DOHH2 (cell line): Measurements from ENCODE around the gene AZIN2.

Experiments
- H3F3A ChIP-seq: fragments of 200-600 bp; sonication (generic), shearing (Covaris generic); 2 replicates; pipeline ENCODE4 v1.6.0; 2016; ENCODE audit warnings: antibody characterized with exemption, mild to moderate bottlenecking; ENCODE audit not compliant: control insufficient read depth, insufficient read depth
- H3K27ac ChIP-seq: fragments of 200-600 bp; sonication (generic); 2 replicates; pipeline ENCODE4 v1.5.1; 2014; ENCODE audit warnings: low read depth, mild to moderate bottlenecking, low read length, moderate library complexity
- H3K27me3 ChIP-seq: fragments of 200-600 bp; sonication (generic); 2 replicates; pipeline ENCODE4 v1.6.1; 2014; ENCODE audit warnings: mild to moderate bottlenecking, low read length, mixed read lengths; ENCODE audit not compliant: control insufficient read depth
- H3K36me3 ChIP-seq: fragments of 200-600 bp; sonication (generic); 2 replicates; pipeline ENCODE4 v1.6.1; 2014; ENCODE audit warnings: mild to moderate bottlenecking, low read length, moderate library complexity, mixed read lengths; ENCODE audit not compliant: control insufficient read depth
- H3K4me1 ChIP-seq: fragments of 200-600 bp; sonication (generic); 2 replicates; pipeline ENCODE4 v1.6.1; 2014; ENCODE audit warnings: mild to moderate bottlenecking, low read length, mixed read lengths; ENCODE audit not compliant: control insufficient read depth
- H3K4me2 ChIP-seq: fragments of 200-600 bp; sonication (generic); 2 replicates; pipeline ENCODE4 v1.6.0; 2014; ENCODE audit warnings: mild to moderate bottlenecking, low read length, moderate library complexity
- H3K4me3 ChIP-seq: fragments of 200-600 bp; sonication (generic); 2 replicates; pipeline ENCODE4 v1.5.1; 2014; ENCODE audit warnings: mild to moderate bottlenecking, low read length, mixed read lengths
- H3K79me2 ChIP-seq: fragments of 200-600 bp; sonication (generic); 2 replicates; pipeline ENCODE4 v1.6.1; 2014; ENCODE audit warnings: mild to moderate bottlenecking, low read length, mixed read lengths; ENCODE audit not compliant: control insufficient read depth
- H3K9me2 ChIP-seq: fragments of 200-600 bp; sonication (generic); replicated peaks from 2 replicates; pipeline ENCODE4 v1.6.1; 2014; ENCODE audit warnings: mild to moderate bottlenecking, low read length, mixed read lengths; ENCODE audit not compliant: control insufficient read depth
- H3K9me3 ChIP-seq: fragments of 200-600 bp; sonication (generic); 2 replicates; pipeline ENCODE4 v1.6.1; 2014; ENCODE audit warnings: antibody characterized with exemption, low read length, mixed read lengths; ENCODE audit not compliant: control insufficient read depth, insufficient read depth
- H4K20me1 ChIP-seq: fragments of 200-600 bp; sonication (generic); 2 replicates; pipeline ENCODE4 v1.6.0; 2014; ENCODE audit warnings: low read depth, mild to moderate bottlenecking, antibody characterized with exemption, low read length, moderate library complexity; ENCODE audit not compliant: control insufficient read depth, insufficient read depth
- EZH2phosphoT487 ChIP-seq: fragments of 200-600 bp; sonication (generic); IDR thresholded peaks from 2 replicates; pipeline ENCODE4 v1.6.1; 2017; ENCODE audit warnings: borderline replicate concordance, mild to moderate bottlenecking, antibody characterized with exemption, low read length, moderate library complexity, mixed read lengths
- TF ChIP-seq, protein P1 (sequence below): fragments of 200-600 bp; sonication (generic); IDR thresholded peaks from one replicate; pipeline ENCODE4 v1.5.1; 2014; ENCODE audit warnings: antibody characterized with exemption, mild to moderate bottlenecking, low read depth, low read length; ENCODE audit not compliant: poor library complexity, severe bottlenecking

AZIN2 gene

DNA sequence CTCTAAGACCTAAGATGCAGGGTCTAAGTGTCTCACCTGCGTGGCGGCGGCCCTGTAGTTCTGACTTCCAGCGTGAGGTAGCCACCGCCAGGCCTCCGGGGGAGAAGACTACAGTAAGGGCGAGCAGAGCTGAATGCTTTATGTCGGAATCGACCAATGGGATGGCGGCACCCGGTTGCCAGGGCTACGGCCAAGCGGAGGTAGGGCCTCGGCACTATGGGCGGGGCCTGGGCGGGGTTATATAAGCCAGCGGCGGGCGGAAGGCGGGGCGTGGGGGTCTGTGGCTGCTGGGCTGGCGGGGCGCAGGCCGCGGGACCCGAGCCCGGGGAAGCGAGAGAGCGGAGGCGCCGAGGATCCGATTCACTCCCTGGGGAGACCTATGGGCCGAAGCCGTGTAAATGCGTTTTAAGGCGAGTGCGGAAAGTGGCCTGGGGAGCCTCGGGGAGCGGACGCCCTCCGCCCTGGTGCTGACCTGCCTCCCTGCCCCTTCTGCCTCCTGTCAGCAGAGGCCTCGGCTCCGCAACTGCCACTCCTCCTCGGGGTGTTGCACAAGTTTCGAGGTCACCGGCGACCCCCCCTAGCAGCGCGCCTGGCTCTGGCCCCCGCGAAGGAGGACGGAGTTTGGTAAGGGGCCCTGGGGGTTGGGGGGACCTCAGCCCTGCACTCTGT is at the start of gene AZIN2:
Gene AZIN2 (plus strand): TSS at position 269 of the 669 bp plus-strand sequence. CDS start 1,097 bp downstream, outside the sequence.
- Histone ChIP-seq H3K9me2 (no peaks in the 10 kb centered on the region), H3K4me2 (peak within 1 kb of the TSS; percentile 86), H3K36me3 (no peaks in the 10 kb centered on the region), H3K4me3 (peak within 1 kb of the TSS; percentile 79), H3K79me2 (no peaks in the 10 kb centered on the region), H3K4me1 (peaks cover 15% of the 10 kb centered on the region), H3F3A (no peaks in the 10 kb centered on the region), H3K9me3 (no peaks in the 10 kb centered on the region), H4K20me1 (no peaks in the 10 kb centered on the region), H3K27me3 (peaks cover 32% of the 10 kb centered on the region), H3K27ac (no peak within 1 kb of the TSS)
- TF ChIP-seq, protein P1, sequence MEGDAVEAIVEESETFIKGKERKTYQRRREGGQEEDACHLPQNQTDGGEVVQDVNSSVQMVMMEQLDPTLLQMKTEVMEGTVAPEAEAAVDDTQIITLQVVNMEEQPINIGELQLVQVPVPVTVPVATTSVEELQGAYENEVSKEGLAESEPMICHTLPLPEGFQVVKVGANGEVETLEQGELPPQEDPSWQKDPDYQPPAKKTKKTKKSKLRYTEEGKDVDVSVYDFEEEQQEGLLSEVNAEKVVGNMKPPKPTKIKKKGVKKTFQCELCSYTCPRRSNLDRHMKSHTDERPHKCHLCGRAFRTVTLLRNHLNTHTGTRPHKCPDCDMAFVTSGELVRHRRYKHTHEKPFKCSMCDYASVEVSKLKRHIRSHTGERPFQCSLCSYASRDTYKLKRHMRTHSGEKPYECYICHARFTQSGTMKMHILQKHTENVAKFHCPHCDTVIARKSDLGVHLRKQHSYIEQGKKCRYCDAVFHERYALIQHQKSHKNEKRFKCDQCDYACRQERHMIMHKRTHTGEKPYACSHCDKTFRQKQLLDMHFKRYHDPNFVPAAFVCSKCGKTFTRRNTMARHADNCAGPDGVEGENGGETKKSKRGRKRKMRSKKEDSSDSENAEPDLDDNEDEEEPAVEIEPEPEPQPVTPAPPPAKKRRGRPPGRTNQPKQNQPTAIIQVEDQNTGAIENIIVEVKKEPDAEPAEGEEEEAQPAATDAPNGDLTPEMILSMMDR = no peak
- no peak for TF ChIP-seq EZH2phosphoT487

GRCh38 chr1:33031506-33031905 is 49.4 kb upstream of the AZIN2 start:
- H3K9me2 ChIP-seq = no peaks in the 10 kb centered on the region
- peaks cover 39% of the 10 kb centered on the region for H3K4me1 ChIP-seq
- peaks cover 89% of the 10 kb centered on the region for H3K36me3 ChIP-seq
- H3F3A ChIP-seq = no peaks in the 10 kb centered on the region
- H3K79me2 ChIP-seq = peaks cover 100% of the 10 kb centered on the region
- H3K4me3 ChIP-seq = no peak overlapping the region
- H3K4me2 ChIP-seq = peak overlapping the region; percentile 18; the same call in 1 of the 2 replicates
- H4K20me1 ChIP-seq = peaks cover 18% of the 10 kb centered on the region
- TF ChIP-seq, protein P1 = no peak
- TF ChIP-seq EZH2phosphoT487 = no peak
- no peaks in the 10 kb centered on the region for H3K9me3 ChIP-seq
- H3K27me3 ChIP-seq = no peaks in the 10 kb centered on the region
- H3K27ac ChIP-seq = no peak overlapping the region

- Histone ChIP-seq H3K9me3 (no peaks in the 10 kb centered on the region), H3K27me3 (no peaks in the 10 kb centered on the region), H3K79me2 (peaks cover 97% of the 10 kb centered on the region), H3K9me2 (no peaks in the 10 kb centered on the region), H4K20me1 (peaks cover 18% of the 10 kb centered on the region), H3K4me2 (peak overlapping the region; percentile 20; the same call in 1 of the 2 replicates), H3K36me3 (peaks cover 85% of the 10 kb centered on the region), H3K4me1 (peaks cover 44% of the 10 kb centered on the region), H3K27ac (no peak overlapping the region), H3F3A (no peaks in the 10 kb centered on the region), H3K4me3 (no peak overlapping the region)
- TF ChIP-seq, protein P1 = no peak
- no peak for TF ChIP-seq EZH2phosphoT487
Observed at GRCh38 chr1:33032126-33032869, 48.7 kb upstream of the AZIN2 start.
